Activated naive CD8-positive, alpha-beta T cell treated with anti-CD3 and anti-CD28 coated beads, Interleukin-2, amount 50 U/mL, for 16 hours (primary cell): ENCODE data around the gene ZNF584.
"Not testable (repeated sequence)": the region's sequence is repeated elsewhere in the genome, so short reads cannot be mapped to it uniquely, and the experiment has no call there.

Source experiments
- DNase-seq: peaks from one replicate; pipeline ENCODE4 v3.0.0-alpha.2; 2020; ENCODE audit warnings: low read depth, low spot score

The ZNF584 gene

GRCh38 chr19:58408152-58409009, at the start of gene ZNF584:
Gene ZNF584, plus strand, starts transcription at chr19:58408649. Its CDS starts 499 bp downstream, at chr19:58409148.
- DNase-seq, result peak; percentile 91

GRCh38 chr19:58361900-58362271, 46.6 kb upstream of the ZNF584 start:
- DNase-seq, result no peak

GRCh38 chr19:58362272-58362994, 46.0 kb upstream of the ZNF584 start, which contains the start of gene ZNF497:
Gene ZNF497, minus strand, starts transcription at chr19:58362751. Its CDS starts 5,116 bp downstream, at chr19:58357635.
- peak; percentile 92 for DNase-seq

GRCh38 chr19:58364146-58364545, 44.3 kb upstream of the ZNF584 start:
- DNase-seq, result no peak

GRCh38 chr19:58366585-58367430, 41.6 kb upstream of the ZNF584 start:
- DNase-seq, result no peak

- no peak for DNase-seq
Observed at GRCh38 chr19:58367698-58368454, 40.6 kb upstream of the ZNF584 start.

GRCh38 chr19:58368561-58369360, 39.7 kb upstream of the ZNF584 start:
- DNase-seq, result no peak

- no peak for DNase-seq
Observed at GRCh38 chr19:58372311-58373133, 35.9 kb upstream of the ZNF584 start.

GRCh38 chr19:58374200-58374599, 34.2 kb upstream of the ZNF584 start:
- DNase-seq, result no peak

GRCh38 chr19:58376724-58377123, 31.7 kb upstream of the ZNF584 start:
- not testable (repeated sequence) for DNase-seq

- DNase-seq, result no peak
Observed at GRCh38 chr19:58379246-58379645, 29.2 kb upstream of the ZNF584 start.

- DNase-seq, result no peak
Observed at GRCh38 chr19:58380037-58380661, 28.3 kb upstream of the ZNF584 start.

GRCh38 chr19:58380662-58381459, 27.6 kb upstream of the ZNF584 start, which contains the start of gene ZNF837:
Gene ZNF837, minus strand, starts transcription at chr19:58381030. Its CDS starts 11,698 bp downstream, at chr19:58369332.
- peak; percentile 93 for DNase-seq

- DNase-seq, result no peak
Observed at GRCh38 chr19:58381460-58382212, 26.8 kb upstream of the ZNF584 start.

- no peak for DNase-seq
Observed at GRCh38 chr19:58382997-58383603, 25.3 kb upstream of the ZNF584 start.

GRCh38 chr19:58385313-58385890, 23.0 kb upstream of the ZNF584 start:
- no peak for DNase-seq
